CD4-positive, CD25-positive, alpha-beta regulatory T cell (primary cell): Measurements from ENCODE around the gene TNK1. TPM values are rescaled to one million over a fixed set of nuclear protein-coding genes. Genes with fewer than 3 reads are reported as not detected.
"Not testable (repeated sequence)": the region's sequence is repeated elsewhere in the genome, so short reads cannot be mapped to it uniquely, and the experiment has no call there.

Experiments
- ATAC-seq, 2 donors: fragments of 150-1000 bp; cut with Tn5 transposase; one replicate each; pipeline ENCODE4 v1.10.0; 2021; ENCODE audit warnings: low read depth in 2 of 2, moderate number of reproducible peaks in 2 of 2, moderate library complexity in 1 of 2
- DNase-seq, 3 donors: peaks; one replicate each; pipeline versions ENCODE4 v3.0.0 to v3.0.0-alpha.2; 2012 to 2022; ENCODE audit warnings: mixed read lengths in 1 of 3
- H3K27ac ChIP-seq: one replicate; pipeline ENCODE4 v1.7.0; 2013; ENCODE audit warnings: mild to moderate bottlenecking, low read length; ENCODE audit not compliant: insufficient read depth, poor library complexity, severe bottlenecking
- H3K27me3 ChIP-seq: one replicate; pipeline ENCODE4 v1.7.0; 2013; ENCODE audit warnings: low read length; ENCODE audit not compliant: control insufficient read depth, insufficient read depth
- H3K36me3 ChIP-seq: one replicate; pipeline ENCODE4 v1.7.0; 2013; ENCODE audit warnings: mild to moderate bottlenecking, low read length, moderate library complexity; ENCODE audit not compliant: control insufficient read depth, insufficient read depth
- H3K4me1 ChIP-seq: 2 replicates; pipeline ENCODE4 v1.7.0; 2013; ENCODE audit warnings: mild to moderate bottlenecking, low read length; ENCODE audit not compliant: insufficient read depth, control insufficient read depth, poor library complexity, severe bottlenecking
- H3K4me3 ChIP-seq: one replicate; pipeline ENCODE4 v1.7.0; 2013; ENCODE audit warnings: low read depth, mild to moderate bottlenecking, low read length, moderate library complexity
- H3K9me3 ChIP-seq, 2 experiments: 1 replicate in 1 of 2; 2 replicates in 1 of 2; pipeline ENCODE4 v1.7.0; 2013; ENCODE audit warnings: low read length in 2 of 2, mild to moderate bottlenecking in 1 of 2, moderate library complexity in 1 of 2; ENCODE audit not compliant: control insufficient read depth in 2 of 2
- H3K27ac Mint-ChIP-seq, 3 donors: one replicate each; pipeline ENCODE4 v1.8.0; 2020 to 2022; ENCODE audit warnings: mild to moderate bottlenecking in 3 of 3, mixed read lengths in 3 of 3, moderate library complexity in 2 of 3
- H3K27me3 Mint-ChIP-seq: one replicate; pipeline ENCODE4 v1.8.0; 2022; ENCODE audit warnings: mild to moderate bottlenecking, mixed read lengths
- H3K36me3 Mint-ChIP-seq: one replicate; pipeline ENCODE4 v1.8.0; 2020; ENCODE audit warnings: mixed read lengths
- H3K4me1 Mint-ChIP-seq, 4 donors: one replicate each; pipeline ENCODE4 v1.8.0; 2020 to 2022; ENCODE audit warnings: mixed read lengths in 4 of 4, mild to moderate bottlenecking in 1 of 4
- H3K4me3 Mint-ChIP-seq, 4 donors: one replicate each; pipeline ENCODE4 v1.8.0; 2020 to 2022; ENCODE audit warnings: mild to moderate bottlenecking in 4 of 4, mixed read lengths in 4 of 4, moderate library complexity in 3 of 4
- H3K9me3 Mint-ChIP-seq, 7 donors: one replicate each; pipeline ENCODE4 v1.8.0; 2020 to 2022; ENCODE audit warnings: mixed read lengths in 7 of 7, mild to moderate bottlenecking in 3 of 7, moderate library complexity in 2 of 7
- polyA plus RNA-seq, 4 donors: library from polyadenylated mRNA; unstranded; fragments of 300-500 nt; fragmentation: Illumina TruSeq; gene quantifications; one replicate each; pipeline ENCODE4 v1.2.3, GENCODE V29; 2021
- total RNA-seq: library from RNA; stranded (reverse); gene quantifications from one replicate; pipeline ENCODE4 v1.2.3, GENCODE V29; 2022

Gene TNK1
- total and polyA plus RNA-seq, 5 donors from 2014 or later, result 0.42 to 4.8 (median 1.5) TPM

- not testable (repeated sequence) for DNase-seq, H3K27me3 Mint-ChIP-seq, ATAC-seq, H3K27me3 ChIP-seq, H3K9me3 ChIP-seq, H3K9me3 Mint-ChIP-seq
- H3K36me3 Mint-ChIP-seq, result peaks cover 18% of the 10 kb centered on the region
- peaks cover 29% of the 10 kb centered on the region for H3K36me3 ChIP-seq
- H3K4me1 ChIP-seq, result peaks cover 60% of the 10 kb centered on the region
- H3K27ac Mint-ChIP-seq, result peak overlapping the region; percentile 86 to 97 (median 93)
- peak overlapping the region; percentile 90 for H3K4me3 ChIP-seq
- H3K4me1 Mint-ChIP-seq, result peaks cover 4 to 82% (median 30%) of the 10 kb centered on the region in 4 donors
- peak overlapping the region; percentile 78 for H3K27ac ChIP-seq
- peak overlapping the region; percentile 94 to 99 (median 96) for H3K4me3 Mint-ChIP-seq
Measured at GRCh38 chr17:7337600-7337999, 43.3 kb upstream of the TNK1 start.

- Mint-ChIP-seq H3K4me1 (peaks cover 7 to 65% (median 25%) of the 10 kb centered on the region in 4 donors), H3K4me3 (peak overlapping the region in 3 of 4 donors; percentile 59 to 85 (median 67)), H3K36me3 (peaks cover 27% of the 10 kb centered on the region), H3K9me3 (peaks cover 0 to 1% (median 0%) of the 10 kb centered on the region in 7 donors), H3K27me3 (no peaks in the 10 kb centered on the region), H3K27ac (peak overlapping the region in 2 of 3 donors; percentile 43 to 74)
- ATAC-seq (no peak), DNase-seq (no peak)
- Histone ChIP-seq H3K4me3 (no peak overlapping the region), H3K36me3 (peaks cover 47% of the 10 kb centered on the region), H3K27me3 (no peaks in the 10 kb centered on the region), H3K27ac (no peak overlapping the region), H3K9me3 (no peaks in the 10 kb centered on the region), H3K4me1 (peaks cover 44% of the 10 kb centered on the region)
Measured at GRCh38 chr17:7340179-7340578, 40.7 kb upstream of the TNK1 start.

- no peak overlapping the region for H3K4me3 Mint-ChIP-seq
Measured at GRCh38 chr17:7341842-7342241, 39.0 kb upstream of the TNK1 start.

GRCh38 chr17:7343250-7343649 is 37.6 kb upstream of the TNK1 start:
- H3K36me3 ChIP-seq, result peaks cover 74% of the 10 kb centered on the region
- peaks cover 22% of the 10 kb centered on the region for H3K36me3 Mint-ChIP-seq
- H3K4me3 Mint-ChIP-seq, result no peak overlapping the region
- no peak overlapping the region for H3K4me3 ChIP-seq
- DNase-seq (no peak), ATAC-seq (no peak)
- H3K9me3 ChIP-seq, result no peaks in the 10 kb centered on the region
- peak overlapping the region in 1 of 3 donors; percentile 7 for H3K27ac Mint-ChIP-seq
- no peak overlapping the region for H3K27ac ChIP-seq
- peaks cover 17% of the 10 kb centered on the region for H3K4me1 ChIP-seq
- peaks cover 13 to 43% (median 17%) of the 10 kb centered on the region in 4 donors for H3K4me1 Mint-ChIP-seq
- no peaks in the 10 kb centered on the region for H3K27me3 Mint-ChIP-seq
- peaks cover 0 to 1% (median 0%) of the 10 kb centered on the region in 7 donors for H3K9me3 Mint-ChIP-seq
- H3K27me3 ChIP-seq, result no peaks in the 10 kb centered on the region

More at GRCh38 chr17:7341842-7342241, 39.0 kb upstream of the TNK1 start:
- ATAC-seq (no peak), DNase-seq (no peak)
- Histone ChIP-seq H3K9me3 (no peaks in the 10 kb centered on the region), H3K36me3 (peaks cover 60% of the 10 kb centered on the region), H3K27ac (no peak overlapping the region), H3K4me1 (peaks cover 31% of the 10 kb centered on the region), H3K4me3 (no peak overlapping the region), H3K27me3 (no peaks in the 10 kb centered on the region)
- Mint-ChIP-seq H3K36me3 (peaks cover 30% of the 10 kb centered on the region), H3K9me3 (peaks cover 0 to 1% (median 0%) of the 10 kb centered on the region in 7 donors), H3K27me3 (no peaks in the 10 kb centered on the region), H3K4me1 (peaks cover 13 to 53% (median 23%) of the 10 kb centered on the region in 4 donors), H3K27ac (no peak overlapping the region)

GRCh38 chr17:7346761-7347614 is 33.9 kb upstream of the TNK1 start:
- H3K9me3 Mint-ChIP-seq, result peaks cover 0 to 1% (median 0%) of the 10 kb centered on the region in 7 donors
- Histone ChIP-seq H3K4me3 (no peak overlapping the region), H3K36me3 (peaks cover 54% of the 10 kb centered on the region), H3K27ac (no peak overlapping the region), H3K27me3 (no peaks in the 10 kb centered on the region), H3K4me1 (peaks cover 24% of the 10 kb centered on the region), H3K9me3 (no peaks in the 10 kb centered on the region)
- H3K27ac Mint-ChIP-seq, result peak overlapping the region in 1 of 3 donors; percentile 88
- no peak for ATAC-seq
- peaks cover 14 to 37% (median 20%) of the 10 kb centered on the region in 4 donors for H3K4me1 Mint-ChIP-seq
- H3K27me3 Mint-ChIP-seq, result no peaks in the 10 kb centered on the region
- H3K36me3 Mint-ChIP-seq, result peaks cover 16% of the 10 kb centered on the region
- no peak for DNase-seq
- peak overlapping the region in 1 of 4 donors; percentile 48 for H3K4me3 Mint-ChIP-seq

- Histone ChIP-seq H3K27ac (no peak overlapping the region), H3K4me1 (peaks cover 33% of the 10 kb centered on the region), H3K4me3 (no peak overlapping the region), H3K9me3 (no peaks in the 10 kb centered on the region), H3K36me3 (peaks cover 46% of the 10 kb centered on the region), H3K27me3 (no peaks in the 10 kb centered on the region)
- H3K4me1 Mint-ChIP-seq, result peaks cover 16 to 41% (median 22%) of the 10 kb centered on the region in 4 donors
- peak overlapping the region in 2 of 4 donors; percentile 41 to 48 for H3K4me3 Mint-ChIP-seq
- no peaks in the 10 kb centered on the region for H3K27me3 Mint-ChIP-seq
- no peak for ATAC-seq
- peak overlapping the region in 1 of 3 donors; percentile 88 for H3K27ac Mint-ChIP-seq
- H3K36me3 Mint-ChIP-seq, result peaks cover 16% of the 10 kb centered on the region
- no peak for DNase-seq
- peaks cover 0 to 1% (median 0%) of the 10 kb centered on the region in 7 donors for H3K9me3 Mint-ChIP-seq
Measured at GRCh38 chr17:7347630-7348477, 33.0 kb upstream of the TNK1 start.

GRCh38 chr17:7348478-7349242 is 32.2 kb upstream of the TNK1 start:
- peak overlapping the region in 3 of 4 donors; percentile 21 to 86 (median 41) for H3K4me3 Mint-ChIP-seq
- Histone ChIP-seq H3K27ac (no peak overlapping the region), H3K36me3 (peaks cover 38% of the 10 kb centered on the region), H3K9me3 (no peaks in the 10 kb centered on the region), H3K4me1 (peaks cover 39% of the 10 kb centered on the region), H3K4me3 (no peak overlapping the region), H3K27me3 (no peaks in the 10 kb centered on the region)
- peaks cover 14% of the 10 kb centered on the region for H3K36me3 Mint-ChIP-seq
- peaks cover 0 to 1% (median 0%) of the 10 kb centered on the region in 7 donors for H3K9me3 Mint-ChIP-seq
- no peaks in the 10 kb centered on the region for H3K27me3 Mint-ChIP-seq
- DNase-seq (no peak), ATAC-seq (no peak)
- H3K4me1 Mint-ChIP-seq, result peaks cover 15 to 44% (median 22%) of the 10 kb centered on the region in 4 donors
- H3K27ac Mint-ChIP-seq, result peak overlapping the region in 2 of 3 donors; percentile 78 to 86
